HEK293 (cell line): ENCODE results near the gene PLSCR1.

Experiments used
- CTCF ChIA-PET: fragments of 350-600 bp; formaldehyde crosslinking; extraction: SDS; loops from one replicate; lab custom pipeline; 2021; ENCODE audit warnings: antibody characterized with exemption; lab: Yijun Ruan, JAX
- POLR2A ChIA-PET: fragments of 300-600 bp; formaldehyde crosslinking; extraction: SDS; loops from one replicate; lab custom pipeline; 2020; ENCODE audit warnings: antibody characterized with exemption, inconsistent platforms; lab: Yijun Ruan, JAX
- H3K27ac ChIP-seq: fragments of 200-500 bp; sonication (Bioruptor generic); 2 replicates; pipeline ENCODE4 v1.5.1; 2014; ENCODE audit warnings: low read depth, low read length, control low read depth, inconsistent platforms; ENCODE audit errors: extremely low read depth
- H3K36me3 ChIP-seq, 2 experiments: fragments of 200-500 bp in 1 of 2; sonication (Bioruptor generic) in 1 of 2; 1 replicate in 1 of 2; 2 replicates in 1 of 2; pipeline ENCODE4 v1.5.1; 2014 to 2017; ENCODE audit warnings: inconsistent platforms in 2 of 2, low read length in 2 of 2; ENCODE audit not compliant: control insufficient read depth in 2 of 2, insufficient read depth in 1 of 2
- H3K4me1 ChIP-seq: fragments of 200-500 bp; sonication (Bioruptor generic); 2 replicates; pipeline ENCODE4 v1.5.1; 2014; ENCODE audit warnings: mild to moderate bottlenecking, low read length, inconsistent platforms; ENCODE audit not compliant: control insufficient read depth, insufficient read depth
- H3K4me3 ChIP-seq: 2 replicates; pipeline ENCODE4 v1.5.1; 2011; ENCODE audit warnings: low read depth, mild to moderate bottlenecking, control low read depth, low read length, moderate library complexity
- H3K9me3 ChIP-seq: fragments of 200-500 bp; sonication (Bioruptor generic); 2 replicates; pipeline ENCODE4 v1.5.1; 2014; ENCODE audit warnings: low read depth, low read length, inconsistent platforms; ENCODE audit not compliant: control insufficient read depth, insufficient read depth
- KLF17 ChIP-seq: fragments of 450-650 bp; formaldehyde crosslinking; IDR thresholded peaks from 2 replicates; pipeline ENCODE4 v1.5.1; 2016; ENCODE audit warnings: missing biosample characterization, missing genetic modification characterization
- KLF8 ChIP-seq: fragments of 450-650 bp; formaldehyde crosslinking; IDR thresholded peaks from 2 replicates; pipeline ENCODE4 v1.5.1; 2016; ENCODE audit warnings: missing biosample characterization, missing genetic modification characterization
- PRDM2 ChIP-seq: fragments of 450-650 bp; formaldehyde crosslinking; IDR thresholded peaks from 2 replicates; pipeline ENCODE4 v1.5.1; 2016; ENCODE audit warnings: missing biosample characterization, missing genetic modification characterization, borderline replicate concordance
- ZBTB8A ChIP-seq: fragments of 450-650 bp; formaldehyde crosslinking; IDR thresholded peaks from 2 replicates; pipeline ENCODE4 v1.5.1; 2016; ENCODE audit warnings: missing biosample characterization, missing genetic modification characterization
- ZNF2 ChIP-seq: fragments of 450-650 bp; formaldehyde crosslinking; IDR thresholded peaks from 2 replicates; pipeline ENCODE4 v1.5.1; 2016; ENCODE audit warnings: missing biosample characterization, missing genetic modification characterization
- ZNF266 ChIP-seq: fragments of 450-650 bp; formaldehyde crosslinking; IDR thresholded peaks from 2 replicates; pipeline ENCODE4 v1.5.1; 2016; ENCODE audit warnings: missing biosample characterization, missing genetic modification characterization, low read depth
- ZNF404 ChIP-seq: fragments of 450-650 bp; formaldehyde crosslinking; IDR thresholded peaks from 2 replicates; pipeline ENCODE4 v1.5.1; 2017; ENCODE audit warnings: missing biosample characterization, missing genetic modification characterization
- ZNF530 ChIP-seq: fragments of 450-650 bp; formaldehyde crosslinking; IDR thresholded peaks from 2 replicates; pipeline ENCODE4 v1.5.1; 2016; ENCODE audit warnings: low read depth, missing biosample characterization, missing genetic modification characterization
- TF ChIP-seq, protein P1 (sequence below): fragments of 450-650 bp; formaldehyde crosslinking; optimal IDR thresholded peaks from 2 replicates; pipeline ENCODE3; 2016; ENCODE audit warnings: missing biosample characterization, mild to moderate bottlenecking, missing genetic modification characterization
- TF ChIP-seq, protein P2 (sequence below): fragments of 450-650 bp; formaldehyde crosslinking; IDR thresholded peaks from 2 replicates; pipeline ENCODE4 v1.5.1; 2016; ENCODE audit warnings: missing biosample characterization, missing genetic modification characterization

Gene PLSCR1

GRCh38 chr3:146559388-146559787 is 15.0 kb upstream of the PLSCR1 start:
- CTCF ChIA-PET: no interaction called here

More at GRCh38 chr3:146559388-146559787, 15.0 kb upstream of the PLSCR1 start:
- H3K4me1 ChIP-seq: no peaks in the 10 kb centered on the region
- no peak overlapping the region for H3K27ac ChIP-seq
- no peak overlapping the region for H3K4me3 ChIP-seq
- no peaks in the 10 kb centered on the region for H3K36me3 ChIP-seq
- TF ChIP-seq KLF17 (tag by site-specific recombination) (no peak), ZNF2 (tag by site-specific recombination) (no peak), PRDM2 (tag by site-specific recombination) (no peak), KLF8 (no peak), ZNF530 (tag by site-specific recombination) (no peak), ZNF404 (tag by site-specific recombination) (no peak), ZBTB8A (tag by site-specific recombination) (no peak), ZNF266 (tag by site-specific recombination) (no peak)
- TF ChIP-seq, protein P1, sequence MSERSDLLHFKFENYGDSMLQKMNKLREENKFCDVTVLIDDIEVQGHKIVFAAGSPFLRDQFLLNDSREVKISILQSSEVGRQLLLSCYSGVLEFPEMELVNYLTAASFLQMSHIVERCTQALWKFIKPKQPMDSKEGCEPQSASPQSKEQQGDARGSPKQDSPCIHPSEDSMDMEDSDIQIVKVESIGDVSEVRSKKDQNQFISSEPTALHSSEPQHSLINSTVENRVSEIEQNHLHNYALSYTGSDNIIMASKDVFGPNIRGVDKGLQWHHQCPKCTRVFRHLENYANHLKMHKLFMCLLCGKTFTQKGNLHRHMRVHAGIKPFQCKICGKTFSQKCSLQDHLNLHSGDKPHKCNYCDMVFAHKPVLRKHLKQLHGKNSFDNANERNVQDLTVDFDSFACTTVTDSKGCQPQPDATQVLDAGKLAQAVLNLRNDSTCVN: no peak
- TF ChIP-seq, protein P2, sequence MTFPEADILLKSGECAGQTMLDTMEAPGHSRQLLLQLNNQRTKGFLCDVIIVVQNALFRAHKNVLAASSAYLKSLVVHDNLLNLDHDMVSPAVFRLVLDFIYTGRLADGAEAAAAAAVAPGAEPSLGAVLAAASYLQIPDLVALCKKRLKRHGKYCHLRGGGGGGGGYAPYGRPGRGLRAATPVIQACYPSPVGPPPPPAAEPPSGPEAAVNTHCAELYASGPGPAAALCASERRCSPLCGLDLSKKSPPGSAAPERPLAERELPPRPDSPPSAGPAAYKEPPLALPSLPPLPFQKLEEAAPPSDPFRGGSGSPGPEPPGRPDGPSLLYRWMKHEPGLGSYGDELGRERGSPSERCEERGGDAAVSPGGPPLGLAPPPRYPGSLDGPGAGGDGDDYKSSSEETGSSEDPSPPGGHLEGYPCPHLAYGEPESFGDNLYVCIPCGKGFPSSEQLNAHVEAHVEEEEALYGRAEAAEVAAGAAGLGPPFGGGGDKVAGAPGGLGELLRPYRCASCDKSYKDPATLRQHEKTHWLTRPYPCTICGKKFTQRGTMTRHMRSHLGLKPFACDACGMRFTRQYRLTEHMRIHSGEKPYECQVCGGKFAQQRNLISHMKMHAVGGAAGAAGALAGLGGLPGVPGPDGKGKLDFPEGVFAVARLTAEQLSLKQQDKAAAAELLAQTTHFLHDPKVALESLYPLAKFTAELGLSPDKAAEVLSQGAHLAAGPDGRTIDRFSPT (tag by site-specific recombination): no peak
- POLR2A ChIA-PET: no interaction called here
- H3K9me3 ChIP-seq: no peaks in the 10 kb centered on the region
